Suprapubic skin (tissue), 4 donors: ENCODE data around the gene G6PC3. TPM values are rescaled to one million over a fixed set of nuclear protein-coding genes. Genes with fewer than 3 reads are reported as not detected.

ENCODE experiments used
- DNase-seq, 2 donors: peaks; one replicate each; pipeline ENCODE4 v3.0.0-alpha.2; 2019; ENCODE audit warnings: low spot score in 2 of 2
- H3K27ac ChIP-seq: fragments of 200-600 bp; sonication (generic); one replicate; pipeline ENCODE4 v1.5.1; 2019
- H3K27me3 ChIP-seq: fragments of 200-600 bp; sonication (generic); one replicate; pipeline ENCODE4 v1.5.1; 2019
- H3K36me3 ChIP-seq: fragments of 200-600 bp; sonication (generic); one replicate; pipeline ENCODE4 v1.5.1; 2019
- H3K4me1 ChIP-seq: fragments of 200-600 bp; sonication (generic); one replicate; pipeline ENCODE4 v1.5.1; 2019
- H3K4me3 ChIP-seq: fragments of 200-600 bp; sonication (generic); one replicate; pipeline ENCODE4 v1.5.1; 2019; ENCODE audit warnings: mild to moderate bottlenecking
- H3K9me3 ChIP-seq: fragments of 200-600 bp; sonication (generic); one replicate; pipeline ENCODE4 v1.5.1; 2019
- EP300 ChIP-seq: sonication (generic); formaldehyde crosslinking; IDR thresholded peaks from one replicate; pipeline ENCODE4 v1.6.1; 2017; ENCODE audit warnings: antibody characterized with exemption
- POLR2A ChIP-seq, 2 donors: fragments of 450-650 bp; IDR thresholded peaks; one replicate each; pipeline ENCODE4 v1.6.1; 2017; ENCODE audit warnings: antibody characterized with exemption in 2 of 2, mild to moderate bottlenecking in 2 of 2, moderate library complexity in 2 of 2
- POLR2AphosphoS5 ChIP-seq, 3 donors: sonication (generic); formaldehyde crosslinking; IDR thresholded peaks; one replicate each; pipeline ENCODE4 v1.6.1; 2017; ENCODE audit warnings: antibody characterized with exemption in 3 of 3
- WGBS: methylation state at CpG from one replicate; pipeline ENCODE4 v1.1.5; 2018; 5-methylcytosine and 5-hydroxymethylcytosine counted together
- total RNA-seq, 4 donors: library from RNA; depleted of rRNA; stranded (reverse); fragments of >200 nt; gene quantifications; one replicate each; pipeline ENCODE4 v1.1.0, GENCODE V29; 2016
- TF ChIP-seq, protein P1 (sequence below), 2 donors: fragments of 200-600 bp in 1 of 2; fragments of 450-650 bp in 1 of 2; sonication (generic) in 1 of 2; IDR thresholded peaks; one replicate each; pipeline ENCODE4 v1.5.1; 2016 to 2019; ENCODE audit warnings: antibody characterized with exemption in 2 of 2, mild to moderate bottlenecking in 1 of 2, moderate library complexity in 1 of 2

G6PC3 gene
- total RNA-seq, 4 donors from 2014 or later: 12.7 to 20.4 (median 15.4) TPM

DNA sequence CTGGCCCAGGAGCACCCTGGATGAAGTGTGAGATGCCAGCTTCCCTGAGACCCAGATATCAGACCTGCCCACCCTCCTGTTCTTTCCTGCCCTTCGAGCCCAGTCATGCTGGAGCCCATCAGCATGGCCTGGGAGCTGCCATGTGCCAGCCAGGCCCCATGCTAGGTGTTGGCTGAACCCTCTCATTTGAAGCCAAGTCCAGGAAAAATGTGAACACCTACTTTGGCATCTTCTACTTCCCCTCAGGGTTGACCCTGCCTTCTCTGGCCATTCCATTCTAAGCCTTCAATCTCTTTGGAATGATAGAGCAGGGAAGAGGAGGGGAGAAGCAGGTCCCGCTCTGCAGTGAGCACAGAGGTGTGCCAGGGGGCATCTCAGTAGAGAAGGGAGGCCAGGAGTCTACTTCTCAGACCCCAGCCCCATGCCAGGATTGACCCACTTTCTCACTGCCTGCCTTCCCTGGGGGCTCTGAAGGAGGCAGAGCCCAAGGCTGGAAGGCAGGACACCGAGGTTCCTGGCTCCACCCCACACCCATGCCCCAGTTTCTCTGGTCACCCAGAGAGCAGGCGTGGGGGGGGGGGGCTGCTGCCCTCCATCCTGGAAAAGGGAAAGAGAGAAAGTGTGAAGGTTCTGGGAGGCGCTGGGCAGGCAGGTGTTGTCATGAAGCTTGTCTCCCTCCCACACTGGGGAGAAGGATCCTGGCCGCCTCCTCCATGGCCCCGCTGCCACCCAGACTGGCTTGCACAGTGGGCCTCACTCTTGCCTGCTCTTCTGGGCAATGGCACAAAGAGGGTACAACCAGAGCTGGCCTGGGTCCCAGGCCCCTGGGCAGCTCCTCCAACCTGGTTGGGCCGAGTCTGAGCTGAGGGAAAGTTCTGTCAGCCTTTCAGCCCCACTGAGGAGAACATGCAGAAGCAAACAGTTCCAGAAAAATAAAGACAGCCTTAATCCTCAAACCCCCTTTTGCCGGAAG lies 43.6 kb downstream of the G6PC3 start:
- H3K27ac ChIP-seq: no peak overlapping the region
- peak in 1 of 2 donors; percentile 51 for DNase-seq
- TF ChIP-seq, protein P1, sequence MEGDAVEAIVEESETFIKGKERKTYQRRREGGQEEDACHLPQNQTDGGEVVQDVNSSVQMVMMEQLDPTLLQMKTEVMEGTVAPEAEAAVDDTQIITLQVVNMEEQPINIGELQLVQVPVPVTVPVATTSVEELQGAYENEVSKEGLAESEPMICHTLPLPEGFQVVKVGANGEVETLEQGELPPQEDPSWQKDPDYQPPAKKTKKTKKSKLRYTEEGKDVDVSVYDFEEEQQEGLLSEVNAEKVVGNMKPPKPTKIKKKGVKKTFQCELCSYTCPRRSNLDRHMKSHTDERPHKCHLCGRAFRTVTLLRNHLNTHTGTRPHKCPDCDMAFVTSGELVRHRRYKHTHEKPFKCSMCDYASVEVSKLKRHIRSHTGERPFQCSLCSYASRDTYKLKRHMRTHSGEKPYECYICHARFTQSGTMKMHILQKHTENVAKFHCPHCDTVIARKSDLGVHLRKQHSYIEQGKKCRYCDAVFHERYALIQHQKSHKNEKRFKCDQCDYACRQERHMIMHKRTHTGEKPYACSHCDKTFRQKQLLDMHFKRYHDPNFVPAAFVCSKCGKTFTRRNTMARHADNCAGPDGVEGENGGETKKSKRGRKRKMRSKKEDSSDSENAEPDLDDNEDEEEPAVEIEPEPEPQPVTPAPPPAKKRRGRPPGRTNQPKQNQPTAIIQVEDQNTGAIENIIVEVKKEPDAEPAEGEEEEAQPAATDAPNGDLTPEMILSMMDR (IDR thresholded peaks at IDR 0.05): no peak
- TF ChIP-seq POLR2A (IDR thresholded peaks at IDR 0.05): no peak
- TF ChIP-seq EP300: no peak
- TF ChIP-seq POLR2AphosphoS5 (IDR thresholded peaks at IDR 0.05): no peak
- peaks cover 35% of the 10 kb centered on the region for H3K36me3 ChIP-seq
- no peak overlapping the region for H3K4me3 ChIP-seq
- WGBS: 75% methylated on average over 7 of the region's 9 CpGs
- peaks cover 90% of the 10 kb centered on the region for H3K4me1 ChIP-seq
- no peaks in the 10 kb centered on the region for H3K27me3 ChIP-seq
- H3K9me3 ChIP-seq: no peaks in the 10 kb centered on the region

DNA sequence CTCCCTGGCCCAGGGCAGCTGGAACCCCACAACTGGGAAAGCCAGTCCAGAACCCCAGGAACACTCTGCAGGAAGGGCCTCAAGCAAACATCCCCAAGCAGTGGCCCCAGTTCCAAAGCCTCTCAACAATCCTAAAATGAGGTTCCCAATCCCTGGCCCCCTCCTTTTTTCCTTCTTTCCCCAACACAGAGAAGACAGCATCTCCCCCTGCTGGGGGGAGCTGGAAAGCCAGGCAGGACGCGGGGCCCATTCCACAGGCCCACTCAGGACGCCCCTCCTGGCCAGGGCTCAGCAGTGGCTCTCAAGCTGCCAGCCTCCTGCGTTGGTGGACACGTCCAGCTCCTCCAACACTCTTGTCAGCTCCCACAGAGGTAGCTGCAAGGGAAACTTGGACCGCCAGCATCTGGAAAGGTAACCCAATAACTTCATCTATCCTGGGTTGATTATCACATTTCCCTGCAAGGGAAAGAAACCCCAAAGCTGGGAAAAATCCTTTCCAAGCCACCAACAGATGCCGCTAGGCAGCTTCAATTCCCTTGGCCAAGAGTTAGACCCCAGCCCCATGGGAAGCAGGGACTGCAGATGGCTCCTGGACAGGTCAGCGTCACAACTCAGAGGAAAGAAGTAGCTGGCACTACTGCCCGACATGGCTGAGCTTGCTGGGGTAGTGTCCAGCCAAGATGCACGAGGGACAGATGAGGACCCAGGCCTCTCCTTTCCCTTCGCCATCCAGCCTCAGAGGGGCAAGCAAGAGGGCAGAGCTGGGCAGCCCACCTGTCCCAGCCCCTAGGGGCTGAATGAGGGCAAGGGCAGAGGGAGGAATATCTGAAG lies 45.3 kb downstream of the G6PC3 start:
- Histone ChIP-seq H3K27ac (no peak overlapping the region), H3K4me3 (no peak overlapping the region), H3K9me3 (no peaks in the 10 kb centered on the region), H3K36me3 (peaks cover 35% of the 10 kb centered on the region), H3K4me1 (peaks cover 88% of the 10 kb centered on the region), H3K27me3 (no peaks in the 10 kb centered on the region)
- no peak for TF ChIP-seq POLR2A (IDR thresholded peaks at IDR 0.05)
- TF ChIP-seq POLR2AphosphoS5 (IDR thresholded peaks at IDR 0.05): no peak
- TF ChIP-seq, protein P1 (IDR thresholded peaks at IDR 0.05): peak; percentile 40 to 68
- no peak for TF ChIP-seq EP300
- DNase-seq: no peak
- 13% methylated on average over 3 of the region's 11 CpGs for WGBS

DNA sequence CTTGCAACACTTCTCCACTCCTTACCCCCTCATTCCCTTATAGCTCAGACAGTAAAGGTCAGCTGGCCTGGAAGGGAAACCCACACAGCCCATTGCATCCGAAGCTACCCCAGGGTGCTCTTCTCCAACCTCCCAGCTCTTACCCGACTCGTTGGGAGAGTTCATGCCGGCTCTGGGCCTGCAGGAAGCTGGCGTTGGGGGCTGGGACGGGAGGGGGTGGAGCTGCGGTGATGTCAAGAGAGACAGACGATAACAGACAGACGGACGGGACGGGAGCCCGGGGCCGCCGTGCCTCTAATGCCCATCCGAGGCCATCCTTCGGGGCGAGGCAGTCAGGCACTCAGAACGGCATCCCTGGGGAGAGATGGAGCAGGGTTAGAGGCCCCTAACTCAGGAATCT lies 46.8 kb downstream of the G6PC3 start:
- H3K9me3 ChIP-seq: no peaks in the 10 kb centered on the region

DNA sequence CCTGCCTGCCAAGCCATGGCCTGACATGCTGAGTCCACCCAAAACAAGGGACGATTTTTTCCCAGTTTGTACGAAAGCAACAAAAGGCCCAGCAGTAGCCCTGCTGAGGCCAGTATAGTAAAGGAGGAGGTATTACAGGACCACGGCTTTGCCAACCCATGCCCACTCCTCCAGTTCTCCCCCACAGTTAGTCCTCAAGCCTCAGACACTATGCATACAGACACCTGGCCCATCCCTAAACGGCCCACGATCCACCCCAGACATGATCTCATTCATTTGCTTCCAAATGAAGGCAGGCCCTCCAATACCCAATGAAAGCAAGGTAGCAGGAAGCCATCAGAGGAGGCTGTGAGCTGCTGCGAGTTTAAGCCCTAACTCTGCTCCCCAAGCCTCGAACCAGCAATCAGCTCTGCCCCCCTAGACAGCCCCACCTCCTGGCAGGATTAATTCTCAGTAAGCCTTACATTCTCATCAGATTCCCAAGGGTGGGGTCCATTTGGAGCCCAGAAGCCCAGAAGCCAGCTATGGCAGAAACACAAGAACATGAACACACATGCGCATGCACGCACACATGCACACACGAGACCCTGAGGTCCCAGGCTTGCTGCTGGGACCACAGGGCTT lies 48.0 kb downstream of the G6PC3 start:
- Histone ChIP-seq H3K36me3 (peaks cover 35% of the 10 kb centered on the region), H3K4me1 (peaks cover 82% of the 10 kb centered on the region), H3K27ac (peak overlapping the region; percentile 71), H3K27me3 (no peaks in the 10 kb centered on the region), H3K4me3 (no peak overlapping the region), H3K9me3 (no peaks in the 10 kb centered on the region)
- WGBS: 48% methylated on average over 9 of the region's 10 CpGs
- DNase-seq: no peak
- TF ChIP-seq POLR2A (IDR thresholded peaks at IDR 0.05): no peak
- TF ChIP-seq POLR2AphosphoS5 (IDR thresholded peaks at IDR 0.05): no peak
- TF ChIP-seq, protein P1 (IDR thresholded peaks at IDR 0.05): no peak
- TF ChIP-seq EP300: no peak

More for the DNA sequence above, 46.8 kb downstream of the G6PC3 start:
- Histone ChIP-seq H3K4me3 (no peak overlapping the region), H3K27ac (no peak overlapping the region), H3K4me1 (peaks cover 88% of the 10 kb centered on the region), H3K36me3 (peaks cover 35% of the 10 kb centered on the region), H3K27me3 (no peaks in the 10 kb centered on the region)
- WGBS: 76% methylated on average over 18 of the region's 18 CpGs
- no peak for DNase-seq
- TF ChIP-seq POLR2A (IDR thresholded peaks at IDR 0.05): no peak
- no peak for TF ChIP-seq EP300
- no peak for TF ChIP-seq POLR2AphosphoS5 (IDR thresholded peaks at IDR 0.05)

DNA sequence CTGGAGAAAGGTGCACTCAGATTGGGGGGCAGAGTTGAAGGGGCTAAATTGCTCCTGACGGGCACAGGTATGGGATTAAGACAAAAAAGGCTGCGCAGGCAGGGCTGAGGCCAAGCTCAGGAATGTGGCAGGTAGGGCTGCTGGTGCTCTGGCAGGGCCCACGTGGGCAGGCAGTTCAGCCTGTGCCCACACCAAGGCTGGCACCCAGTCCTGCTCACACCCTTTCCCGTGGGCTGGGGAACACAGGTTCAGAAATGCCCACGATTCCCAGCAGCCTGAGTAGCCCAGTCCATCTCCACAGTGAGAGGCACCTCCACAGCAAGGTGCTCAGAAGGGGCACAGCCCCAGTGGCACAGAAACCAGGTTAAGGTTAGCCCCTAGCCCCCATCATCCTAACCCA lies 48.5 kb downstream of the G6PC3 start:
- no peak for DNase-seq
- Histone ChIP-seq H3K9me3 (no peaks in the 10 kb centered on the region), H3K27me3 (no peaks in the 10 kb centered on the region), H3K27ac (peak overlapping the region; percentile 71), H3K4me1 (peaks cover 79% of the 10 kb centered on the region), H3K4me3 (no peak overlapping the region), H3K36me3 (peaks cover 30% of the 10 kb centered on the region)
- TF ChIP-seq EP300: no peak
- TF ChIP-seq POLR2A (IDR thresholded peaks at IDR 0.05): no peak
- TF ChIP-seq, protein P1 (IDR thresholded peaks at IDR 0.05): no peak
- TF ChIP-seq POLR2AphosphoS5 (IDR thresholded peaks at IDR 0.05): no peak
- WGBS: no CpG with 5 or more reads among the region's 5 CpGs
